Adrenal gland (tissue), 19 donors: ENCODE data around the gene DDRGK1. TPM values are rescaled to one million over a fixed set of nuclear protein-coding genes. Genes with fewer than 3 reads are reported as not detected.

Source experiments
- DNase-seq, 7 donors: peaks; one replicate each; pipeline ENCODE4 v3.0.0-alpha.2; 2019 to 2020
- H3K27ac ChIP-seq, 5 donors: fragments of 200-600 bp; sonication (generic) in 4 of 5; 1 replicate in 3 of 5; 2 replicates in 2 of 5; pipeline versions ENCODE4 v1.5.1 to v1.8.0; 2016 to 2020; ENCODE audit warnings: mild to moderate bottlenecking in 1 of 5
- H3K27me3 ChIP-seq: fragments of 200-600 bp; 2 replicates; pipeline ENCODE4 v1.8.0; 2021
- H3K36me3 ChIP-seq, 2 donors: fragments of 200-600 bp; replicated peaks in 1 of 2; 1 replicate in 1 of 2; 2 replicates in 1 of 2; pipeline versions ENCODE4 v1.5.1 to v1.8.0; 2018 to 2022
- H3K4me1 ChIP-seq, 2 donors: fragments of 200-600 bp; replicated peaks in 1 of 2; 1 replicate in 1 of 2; 2 replicates in 1 of 2; pipeline versions ENCODE4 v1.5.1 to v1.8.0; 2018 to 2021
- H3K4me3 ChIP-seq, 4 donors: fragments of 200-600 bp; sonication (generic) in 3 of 4; one replicate each; pipeline ENCODE4 v1.5.1; 2016 to 2018
- H3K9me3 ChIP-seq, 3 donors: fragments of 200-600 bp; sonication (generic) in 1 of 3; replicated peaks in 1 of 3; 1 replicate in 2 of 3; 2 replicates in 1 of 3; pipeline versions ENCODE4 v1.5.1 to v1.8.0; 2016 to 2021
- POLR2A ChIP-seq, 2 donors: fragments of 450-650 bp; IDR thresholded peaks; one replicate each; pipeline ENCODE4 v1.6.1; 2017; ENCODE audit warnings: antibody characterized with exemption in 2 of 2, mild to moderate bottlenecking in 2 of 2, moderate library complexity in 1 of 2
- WGBS, 4 donors: extraction: QIAGEN DNeasy Blood & Tissue Kit in 2 of 4; methylation state at CpG; one replicate each; pipeline versions ENCODE4 v1.1.5 to v1.1.7; 2013 to 2017; 5-methylcytosine and 5-hydroxymethylcytosine counted together
- intact Hi-C, 2 donors: fragments of 100-400 bp; cut with DNase I; formaldehyde crosslinking; loops; one replicate each; pipeline versions ENCODE4 v1.14.1 to v1.15.0; 2022 to 2023
- long read RNA-seq, 10 donors: library from polyadenylated mRNA in 3 of 10; unstranded in 2 of 10; stranded (forward) in 1 of 10; transcript quantifications; one replicate each; pipeline ENCODE4 v2.0.0 and lab custom pipeline, GENCODE V29; 2021 to 2026
- polyA plus RNA-seq, 3 donors: library from polyadenylated mRNA; stranded (reverse); fragments of 200-250 nt in 2 of 3; fragments of 350-450 nt in 1 of 3; fragmentation: Illumina TruSeq in 1 of 3; extraction: RNeasy Lipid Tissue Mini Kit (QIAGEN cat#74804) in 1 of 3; gene quantifications; one replicate each; pipeline ENCODE4 v1.2.3, GENCODE V29; 2013 to 2014
- total RNA-seq, 9 donors: library from RNA; depleted of rRNA in 4 of 9; stranded (reverse); fragments of >200 nt in 4 of 9; fragments of 120-200 nt in 1 of 9; fragmentation: NEBNext Ultra II Directional in 1 of 9; extraction: Animal tissue kit (Norgen Biotek cat#: 25700) in 1 of 9; gene quantifications; one replicate each; pipeline versions ENCODE4 v1.1.0 to v1.2.4, GENCODE V29; 2013 to 2023
- TF ChIP-seq, protein P1 (sequence below), 6 experiments: fragments of 450-650 bp in 4 of 6; fragments of 200-600 bp in 2 of 6; sonication (generic) in 1 of 6; IDR thresholded peaks; 1 replicate in 5 of 6; 2 replicates in 1 of 6; pipeline versions ENCODE4 v1.5.1 to v1.8.0; 2016 to 2021; ENCODE audit warnings: antibody characterized with exemption in 6 of 6, mild to moderate bottlenecking in 2 of 6, moderate library complexity in 1 of 6
- donor health status: healthy with polysubstance abuse.
- donor health status: Bipolar disorder and iron deficiency.
- donor health status: DM: yes; HTN: yes; CAD: no.
- donor health status: DM: no; HTN: no; CAD: no.
- donor health status: DM: no; HTN: no; CAD: no.
- donor health status: DM: yes; HTN: yes; CAD: no.

DDRGK1 gene
- 100 to 1,000 TPM; 124 to 202 (median 159) TPM for total RNA-seq
- 100 to 1,000 TPM in 2 of 3 donors, 10 to 100 TPM in 1; 81.6 to 125 (median 113) TPM for polyA plus RNA-seq
- long read RNA-seq, donor 1, transcript DDRGK1-201 (9 exons, 1,306 nt): major isoform, 44 of 57 reads
- long read RNA-seq, donor 1, partial matches to known transcripts: 13 of 57 reads
- long read RNA-seq, donor 1, other reads (novel, unspliced or antisense): 0 of 57 reads
- long read RNA-seq, donor 2, transcript DDRGK1-201 (9 exons, 1,306 nt): major isoform, 30 of 36 reads
- long read RNA-seq, donor 2, transcript DDRGK1-204 (2 exons, 865 nt): minor isoform, 5 of 36 reads
- long read RNA-seq, donor 2, partial matches to known transcripts: 0 of 36 reads
- long read RNA-seq, donor 2, other reads (novel, unspliced or antisense): 0 of 36 reads
- long read RNA-seq, donor 3, transcript DDRGK1-201 (9 exons, 1,306 nt): major isoform, 33 of 46 reads
- long read RNA-seq, donor 3, partial matches to known transcripts: 12 of 46 reads
- long read RNA-seq, donor 3, other reads (novel, unspliced or antisense): 0 of 46 reads
- long read RNA-seq, donor 4, transcript DDRGK1-201 (9 exons, 1,306 nt): major isoform, 169 of 187 reads
- long read RNA-seq, donor 4, partial matches to known transcripts: 9 of 187 reads
- long read RNA-seq, donor 4, other reads (novel, unspliced or antisense): 8 of 187 reads
- long read RNA-seq, donor 5, transcript DDRGK1-201 (9 exons, 1,306 nt): major isoform, 268 of 308 reads
- long read RNA-seq, donor 5, partial matches to known transcripts: 8 of 308 reads
- long read RNA-seq, donor 5, other reads (novel, unspliced or antisense): 32 of 308 reads
- long read RNA-seq, donor 6, transcript DDRGK1-201 (9 exons, 1,306 nt): major isoform, 64 of 75 reads
- long read RNA-seq, donor 6, partial matches to known transcripts: 5 of 75 reads
- long read RNA-seq, donor 6, other reads (novel, unspliced or antisense): 6 of 75 reads
- long read RNA-seq, donor 7, transcript DDRGK1-201 (9 exons, 1,306 nt): major isoform, 22 of 29 reads
- long read RNA-seq, donor 7, partial matches to known transcripts: 7 of 29 reads
- long read RNA-seq, donor 7, other reads (novel, unspliced or antisense): 0 of 29 reads
- long read RNA-seq, donor 8, transcript DDRGK1-201 (9 exons, 1,306 nt): major isoform, 61 of 253 reads
- long read RNA-seq, donor 8, partial matches to known transcripts: 78 of 253 reads
- long read RNA-seq, donor 8, other reads (novel, unspliced or antisense): 113 of 253 reads
- long read RNA-seq, donor 9, transcript DDRGK1-201 (9 exons, 1,306 nt): major isoform, 20 of 23 reads
- long read RNA-seq, donor 9, partial matches to known transcripts: 0 of 23 reads
- long read RNA-seq, donor 9, other reads (novel, unspliced or antisense): 0 of 23 reads
- long read RNA-seq, donor 10, transcript DDRGK1-201 (9 exons, 1,306 nt): major isoform, 34 of 35 reads
- long read RNA-seq, donor 10, partial matches to known transcripts: 0 of 35 reads
- long read RNA-seq, donor 10, other reads (novel, unspliced or antisense): 0 of 35 reads

DNA sequence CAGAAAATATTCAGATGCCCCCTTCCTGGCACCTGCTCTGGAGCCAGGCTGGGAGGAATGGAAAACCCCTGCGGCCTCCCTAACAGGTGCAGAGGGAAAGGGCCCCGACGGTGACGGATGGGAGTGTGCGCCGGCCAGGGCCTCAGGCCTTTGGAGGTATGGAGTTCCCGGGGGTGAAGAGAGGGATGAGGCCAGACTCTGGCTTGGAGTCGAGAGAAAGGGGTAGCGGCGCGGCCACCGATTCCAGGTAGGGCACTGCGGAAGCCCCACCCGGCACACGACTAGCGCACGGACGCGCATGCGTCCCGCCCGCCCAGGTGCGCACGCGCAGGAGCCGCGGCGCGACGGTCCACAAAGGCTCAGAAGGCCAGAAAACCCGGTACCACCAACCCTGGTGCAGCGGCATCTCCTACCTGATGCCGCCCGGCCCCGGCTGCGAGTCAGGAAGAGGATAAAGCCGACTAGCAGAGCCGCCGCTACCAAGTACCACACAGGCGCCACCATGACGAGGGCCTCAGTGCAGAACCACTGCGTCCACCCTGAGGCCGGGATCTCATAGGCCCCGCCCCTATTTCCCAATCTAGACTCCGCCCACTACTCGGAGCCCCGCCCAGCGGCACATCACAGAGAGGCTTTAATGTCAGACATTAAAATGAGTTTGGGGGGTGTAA is at the start of gene DDRGK1:
TSS of gene DDRGK1 (minus strand) at position 559 of the 671 bp plus-strand sequence. CDS start at position 504, 55 bp downstream.
- TF ChIP-seq POLR2A (IDR thresholded peaks at IDR 0.05): peak; percentile 31 to 78
- TF ChIP-seq, protein P1, sequence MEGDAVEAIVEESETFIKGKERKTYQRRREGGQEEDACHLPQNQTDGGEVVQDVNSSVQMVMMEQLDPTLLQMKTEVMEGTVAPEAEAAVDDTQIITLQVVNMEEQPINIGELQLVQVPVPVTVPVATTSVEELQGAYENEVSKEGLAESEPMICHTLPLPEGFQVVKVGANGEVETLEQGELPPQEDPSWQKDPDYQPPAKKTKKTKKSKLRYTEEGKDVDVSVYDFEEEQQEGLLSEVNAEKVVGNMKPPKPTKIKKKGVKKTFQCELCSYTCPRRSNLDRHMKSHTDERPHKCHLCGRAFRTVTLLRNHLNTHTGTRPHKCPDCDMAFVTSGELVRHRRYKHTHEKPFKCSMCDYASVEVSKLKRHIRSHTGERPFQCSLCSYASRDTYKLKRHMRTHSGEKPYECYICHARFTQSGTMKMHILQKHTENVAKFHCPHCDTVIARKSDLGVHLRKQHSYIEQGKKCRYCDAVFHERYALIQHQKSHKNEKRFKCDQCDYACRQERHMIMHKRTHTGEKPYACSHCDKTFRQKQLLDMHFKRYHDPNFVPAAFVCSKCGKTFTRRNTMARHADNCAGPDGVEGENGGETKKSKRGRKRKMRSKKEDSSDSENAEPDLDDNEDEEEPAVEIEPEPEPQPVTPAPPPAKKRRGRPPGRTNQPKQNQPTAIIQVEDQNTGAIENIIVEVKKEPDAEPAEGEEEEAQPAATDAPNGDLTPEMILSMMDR (IDR thresholded peaks at IDR 0.05): no peak
- H3K27me3 ChIP-seq: no peaks in the 10 kb centered on the region
- peak; percentile 83 to 96 (median 89) for DNase-seq
- H3K36me3 ChIP-seq: peaks cover 0 to 16% of the 10 kb centered on the region in 2 donors
- intact Hi-C loops: no loop called here
- H3K4me3 ChIP-seq: peak within 1 kb of the TSS; percentile 55 to 86 (median 76)
- peak within 1 kb of the TSS; percentile 86 to 92 (median 86) for H3K27ac ChIP-seq
- peaks cover 13 to 14% of the 10 kb centered on the region in 2 donors for H3K4me1 ChIP-seq
- no peaks in the 10 kb centered on the region for H3K9me3 ChIP-seq
- WGBS, 4 donors: 0 to 2% (median 1%) methylated on average over 9 to 48 of the region's 48 CpGs

DNA sequence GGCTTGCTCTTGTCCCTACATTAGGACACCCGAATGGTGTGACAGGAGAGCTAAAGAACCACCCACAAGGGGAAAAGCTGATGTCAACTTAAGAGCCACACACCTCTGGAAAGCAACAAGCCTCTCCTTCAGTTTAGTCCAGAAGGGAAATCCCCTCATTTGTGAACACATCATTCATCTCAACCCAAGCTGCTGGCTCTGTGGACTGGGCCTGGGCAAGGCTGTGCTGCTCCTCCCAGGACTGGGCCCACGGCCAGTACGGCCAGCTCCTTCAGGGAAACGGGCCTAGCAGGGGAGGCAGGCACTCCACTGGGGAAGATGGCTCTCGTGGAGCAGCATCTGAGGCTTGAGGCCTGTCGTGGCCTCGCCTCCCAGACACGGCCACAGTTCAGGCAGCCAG is 47.3 kb upstream of the DDRGK1 start:
- Histone ChIP-seq H3K36me3 (peaks cover 0 to 45% of the 10 kb centered on the region in 2 donors), H3K9me3 (no peaks in the 10 kb centered on the region), H3K27me3 (no peaks in the 10 kb centered on the region), H3K27ac (no peak overlapping the region), H3K4me3 (no peak overlapping the region), H3K4me1 (peaks cover 0 to 11% of the 10 kb centered on the region in 2 donors)
- intact Hi-C loops: no loop called here
- DNase-seq: peak in 6 of 7 donors; percentile 56 to 79 (median 65)
- no peak for TF ChIP-seq POLR2A (IDR thresholded peaks at IDR 0.05)
- TF ChIP-seq, protein P1 (IDR thresholded peaks at IDR 0.05): no peak
- WGBS, 4 donors: 47 to 60% (median 53%) methylated on average over 4 to 8 of the region's 8 CpGs

DNA sequence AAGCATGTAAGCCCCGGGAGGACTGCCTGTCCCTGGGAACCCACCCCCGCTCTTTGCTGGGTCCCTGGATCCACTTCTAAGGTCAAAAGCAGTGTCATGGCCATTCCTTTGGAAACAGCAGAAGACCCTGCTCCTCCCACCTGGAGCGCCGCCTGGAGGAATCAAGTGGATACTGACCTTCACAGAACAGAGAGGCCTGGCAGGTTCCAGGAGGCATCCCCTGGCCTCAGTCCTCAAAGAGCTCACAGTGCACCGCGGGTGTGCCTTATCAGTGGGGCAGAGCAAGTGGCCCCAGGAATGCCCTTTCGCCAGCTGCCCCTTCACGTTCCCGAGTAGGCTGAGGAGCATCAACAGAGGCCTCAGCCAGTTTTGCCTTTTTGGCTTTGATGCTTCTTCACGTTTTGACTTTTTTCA is 45.6 kb upstream of the DDRGK1 start:
- peak in 2 of 7 donors; percentile 37 to 58 for DNase-seq
- peaks cover 0 to 11% of the 10 kb centered on the region in 2 donors for H3K4me1 ChIP-seq
- no peak overlapping the region for H3K4me3 ChIP-seq
- H3K9me3 ChIP-seq: no peaks in the 10 kb centered on the region
- intact Hi-C loops: no loop called here
- no peak for TF ChIP-seq POLR2A (IDR thresholded peaks at IDR 0.05)
- TF ChIP-seq, protein P1 (IDR thresholded peaks at IDR 0.05): peak in 4 of 6 experiments; percentile 17 to 40 (median 36)
- H3K27ac ChIP-seq: no peak overlapping the region
- no peaks in the 10 kb centered on the region for H3K27me3 ChIP-seq
- WGBS, 4 donors: 55 to 59% (median 58%) methylated on average over 10 of the region's 10 CpGs
- H3K36me3 ChIP-seq: peaks cover 0 to 28% of the 10 kb centered on the region in 2 donors
